ENCODE results near the gene TOR2A.

Gene TOR2A

DNA sequence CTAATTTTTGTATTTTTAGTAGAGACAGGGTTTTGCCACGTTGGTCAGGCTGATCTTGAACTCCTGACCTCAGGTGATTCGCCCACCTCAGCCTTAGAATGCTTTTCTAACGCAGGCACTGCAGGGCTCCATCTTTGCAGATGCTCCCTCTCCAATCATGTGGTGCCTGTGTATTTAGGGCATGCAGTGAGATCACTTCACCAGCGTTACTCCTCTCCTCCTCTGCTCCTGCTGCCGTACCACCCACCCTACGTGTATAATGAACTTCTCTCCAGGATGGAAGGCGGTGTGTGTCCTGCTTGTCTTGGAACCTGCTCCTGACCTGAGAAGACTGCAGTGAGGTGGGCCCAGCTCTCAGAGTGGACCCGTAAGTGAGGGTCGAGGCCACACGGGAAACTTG is 42.0 kb downstream of the TOR2A start:
- H3K27me3 ChIP-seq (ENCODE audit: control insufficient read depth, insufficient read depth, low read length), result no peaks in the 10 kb centered on the region
- H3K9ac ChIP-seq (ENCODE audit: low read depth, low read length), result no peak overlapping the region
- H3K4me3 ChIP-seq (ENCODE audit: low read depth, low read length), result no peak overlapping the region
- no peaks in the 10 kb centered on the region for H3K4me1 ChIP-seq (ENCODE audit: control insufficient read depth, insufficient read depth, low read length)
- no peak overlapping the region for H3K27ac ChIP-seq (ENCODE audit: low read depth, low read length)
- H3K9me3 ChIP-seq (ENCODE audit: control insufficient read depth, insufficient read depth, low read length), result 0 out of 2 replicates have a peak, but pooled peaks cover 4% of the 10 kb centered on the region
- H3K36me3 ChIP-seq (ENCODE audit: control insufficient read depth, insufficient read depth, low read length), result no peaks in the 10 kb centered on the region; the same call in 1 of the 2 replicates

DNA sequence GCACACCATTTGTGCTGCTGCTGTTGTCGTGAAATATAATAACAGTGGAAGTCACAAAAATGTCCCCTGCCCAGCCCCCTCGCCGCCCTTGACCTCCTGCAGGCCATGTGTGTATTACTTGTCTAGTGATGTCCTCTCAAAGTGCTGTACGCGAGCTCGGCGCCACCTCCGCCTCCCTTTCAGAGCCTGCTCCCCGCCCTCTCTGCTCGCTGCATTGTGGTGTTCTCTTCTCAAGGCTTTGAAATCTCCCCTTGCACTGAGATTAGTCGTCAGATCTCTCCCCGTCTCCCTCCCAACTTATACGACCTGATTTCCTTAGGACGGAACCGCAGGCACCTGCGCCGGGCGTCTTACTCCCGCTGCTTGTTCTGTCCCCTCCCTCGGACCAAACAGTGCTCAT is 43.0 kb downstream of the TOR2A start:
- 0 out of 2 replicates have a peak, but pooled peaks cover 4% of the 10 kb centered on the region for H3K9me3 ChIP-seq (ENCODE audit: control insufficient read depth, insufficient read depth, low read length)
- H3K4me3 ChIP-seq (ENCODE audit: low read depth, low read length), result no peak overlapping the region
- no peaks in the 10 kb centered on the region; the same call in 1 of the 2 replicates for H3K36me3 ChIP-seq (ENCODE audit: control insufficient read depth, insufficient read depth, low read length)
- no peak overlapping the region for H3K27ac ChIP-seq (ENCODE audit: low read depth, low read length)
- no peaks in the 10 kb centered on the region for H3K27me3 ChIP-seq (ENCODE audit: control insufficient read depth, insufficient read depth, low read length)
- H3K4me1 ChIP-seq (ENCODE audit: control insufficient read depth, insufficient read depth, low read length), result no peaks in the 10 kb centered on the region
- no peak overlapping the region for H3K9ac ChIP-seq (ENCODE audit: low read depth, low read length)

DNA sequence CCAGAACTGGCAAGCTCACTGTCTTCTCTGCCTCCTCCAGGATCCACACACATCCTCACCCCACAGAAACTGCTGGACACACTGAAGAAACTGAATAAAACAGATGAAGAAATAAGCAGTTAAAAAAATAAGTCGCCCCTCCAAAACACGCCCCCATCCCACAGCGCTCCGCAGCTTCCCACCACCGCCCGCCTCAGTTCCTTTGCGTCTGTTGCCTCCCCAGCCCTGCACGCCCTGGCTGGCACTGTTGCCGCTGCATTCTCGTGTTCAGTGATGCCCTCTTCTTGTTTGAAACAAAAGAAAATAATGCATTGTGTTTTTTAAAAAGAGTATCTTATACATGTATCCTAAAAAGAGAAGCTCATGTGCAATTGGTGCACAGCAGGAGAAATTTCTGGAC is 44.4 kb downstream of the TOR2A start:
- no peaks in the 10 kb centered on the region for H3K4me1 ChIP-seq (ENCODE audit: control insufficient read depth, insufficient read depth, low read length)
- H3K27me3 ChIP-seq (ENCODE audit: control insufficient read depth, insufficient read depth, low read length), result no peaks in the 10 kb centered on the region
- H3K9me3 ChIP-seq (ENCODE audit: control insufficient read depth, insufficient read depth, low read length), result 0 out of 2 replicates have a peak, but pooled peaks cover 4% of the 10 kb centered on the region
- no peak overlapping the region for H3K27ac ChIP-seq (ENCODE audit: low read depth, low read length)
- H3K9ac ChIP-seq (ENCODE audit: low read depth, low read length), result no peak overlapping the region
- H3K36me3 ChIP-seq (ENCODE audit: control insufficient read depth, insufficient read depth, low read length), result no peaks in the 10 kb centered on the region; the same call in 1 of the 2 replicates
- H3K4me3 ChIP-seq (ENCODE audit: low read depth, low read length), result no peak overlapping the region

DNA sequence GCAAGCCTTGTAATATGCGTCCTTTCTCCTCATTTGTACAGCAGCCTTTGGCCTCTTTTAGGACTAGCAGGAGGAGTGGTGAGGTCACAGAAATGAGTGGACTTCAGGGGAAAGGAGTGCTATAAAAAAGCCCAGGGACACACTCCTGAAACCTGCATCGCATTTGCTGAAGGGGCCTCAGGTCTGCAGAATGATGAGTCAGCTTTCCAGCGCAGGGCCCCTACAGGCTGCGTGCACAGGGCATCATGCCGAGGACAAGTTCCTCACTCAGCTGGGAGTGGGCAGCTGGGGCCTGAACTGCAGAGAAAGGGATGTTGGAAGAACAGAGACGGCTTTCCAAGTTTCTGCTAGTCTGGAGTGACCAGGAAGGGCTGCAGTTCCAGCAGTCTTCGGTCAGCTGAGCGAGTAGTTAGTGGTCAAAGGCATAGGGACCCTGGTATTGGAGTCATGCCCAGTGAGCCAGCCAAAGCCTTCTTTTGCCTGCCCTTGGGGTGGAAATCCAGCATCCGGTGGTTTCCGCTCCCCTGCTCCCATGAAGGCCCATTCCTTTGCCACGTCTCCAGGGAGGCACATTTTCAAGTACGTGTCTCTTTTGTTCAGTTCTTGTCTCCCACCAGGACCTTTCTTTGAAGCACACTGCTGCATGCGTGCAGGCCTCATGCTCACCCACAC is 45.6 kb downstream of the TOR2A start:
- H3K9ac ChIP-seq (ENCODE audit: low read depth, low read length), result no peak overlapping the region
- no peak overlapping the region for H3K4me3 ChIP-seq (ENCODE audit: low read depth, low read length)
- H3K36me3 ChIP-seq (ENCODE audit: control insufficient read depth, insufficient read depth, low read length), result no peaks in the 10 kb centered on the region; the same call in 1 of the 2 replicates
- H3K27ac ChIP-seq (ENCODE audit: low read depth, low read length), result no peak overlapping the region
- no peaks in the 10 kb centered on the region for H3K4me1 ChIP-seq (ENCODE audit: control insufficient read depth, insufficient read depth, low read length)
- no peaks in the 10 kb centered on the region for H3K27me3 ChIP-seq (ENCODE audit: control insufficient read depth, insufficient read depth, low read length)
- 0 out of 2 replicates have a peak, but pooled peaks cover 4% of the 10 kb centered on the region for H3K9me3 ChIP-seq (ENCODE audit: control insufficient read depth, insufficient read depth, low read length)

DNA sequence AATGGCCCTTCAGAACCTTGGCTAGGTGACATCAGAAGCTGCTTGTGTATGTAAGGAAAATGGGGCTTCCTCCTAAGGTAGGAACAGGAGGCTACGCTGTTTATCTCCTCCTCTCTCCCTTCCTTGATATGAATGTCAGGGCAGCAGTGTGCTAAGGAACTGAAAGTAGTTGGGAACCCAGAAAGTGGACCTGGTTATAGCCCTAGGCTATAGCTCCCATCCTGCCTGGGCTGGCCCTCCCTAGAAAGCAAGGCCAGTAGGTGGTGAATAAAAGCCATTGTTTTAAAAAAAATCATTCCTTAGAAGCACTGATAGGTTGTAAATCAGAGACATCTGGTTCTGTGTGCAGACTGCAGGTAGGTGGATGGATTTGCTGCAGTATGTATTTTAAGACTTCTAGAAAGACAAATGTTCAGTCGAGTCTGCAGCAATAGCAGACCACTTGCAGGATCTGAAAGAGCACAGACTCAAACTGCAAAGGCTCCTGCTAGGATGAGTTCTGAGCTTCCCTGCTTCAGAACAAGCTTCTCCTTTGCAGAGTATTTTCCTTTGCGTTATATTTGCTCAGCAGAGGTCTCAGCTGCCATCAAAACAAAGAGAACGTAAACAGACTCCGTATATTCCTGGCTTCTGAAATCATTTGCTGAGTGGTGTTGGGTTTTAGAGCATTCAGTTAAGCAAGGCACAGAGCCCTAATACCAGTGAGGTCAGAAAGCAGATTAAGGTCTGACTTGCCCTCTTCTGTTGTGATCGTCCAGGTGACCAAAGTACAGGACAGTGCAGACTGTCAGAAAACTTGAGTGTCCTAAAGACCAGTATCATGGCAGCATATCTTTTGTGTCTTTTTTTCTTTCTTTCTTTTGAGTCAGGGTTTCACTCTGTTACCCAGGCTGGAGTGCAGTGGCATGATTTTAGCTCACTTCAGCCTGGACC is 48.4 kb downstream of the TOR2A start:
- Histone ChIP-seq H3K9ac (ENCODE audit: low read depth, low read length) (no peak overlapping the region), H3K4me3 (ENCODE audit: low read depth, low read length) (no peak overlapping the region), H3K4me1 (ENCODE audit: control insufficient read depth, insufficient read depth, low read length) (no peaks in the 10 kb centered on the region), H3K27me3 (ENCODE audit: control insufficient read depth, insufficient read depth, low read length) (no peaks in the 10 kb centered on the region), H3K9me3 (ENCODE audit: control insufficient read depth, insufficient read depth, low read length) (0 out of 2 replicates have a peak, but pooled peaks cover 4% of the 10 kb centered on the region), H3K27ac (ENCODE audit: low read depth, low read length) (no peak overlapping the region), H3K36me3 (ENCODE audit: control insufficient read depth, insufficient read depth, low read length) (peaks cover 26% of the 10 kb centered on the region)

DNA sequence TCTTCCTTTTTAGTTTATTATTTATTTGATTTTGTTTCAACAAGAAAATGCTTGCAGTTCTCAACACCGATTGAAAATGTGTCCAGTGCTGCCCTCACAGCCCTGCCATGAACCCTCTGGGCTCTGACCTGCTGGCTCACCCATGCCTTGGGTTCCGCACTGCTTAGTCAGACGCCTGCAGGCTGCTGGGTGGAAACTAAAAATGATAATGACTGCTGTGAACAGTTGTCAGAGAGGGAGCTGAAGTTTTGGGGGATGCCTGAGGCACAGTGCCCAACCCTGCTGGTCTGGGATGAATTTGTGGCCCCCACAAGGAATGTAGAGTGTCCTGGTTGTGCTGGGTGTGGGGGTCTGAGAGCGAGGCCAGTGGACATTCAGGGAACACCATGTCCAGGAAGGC is 50.5 kb downstream of the TOR2A start:
- H3K27me3 ChIP-seq (ENCODE audit: control insufficient read depth, insufficient read depth, low read length), result no peaks in the 10 kb centered on the region
- H3K4me1 ChIP-seq (ENCODE audit: control insufficient read depth, insufficient read depth, low read length), result no peaks in the 10 kb centered on the region
- H3K9me3 ChIP-seq (ENCODE audit: control insufficient read depth, insufficient read depth, low read length), result no peaks in the 10 kb centered on the region
- H3K9ac ChIP-seq (ENCODE audit: low read depth, low read length), result no peak overlapping the region
- H3K27ac ChIP-seq (ENCODE audit: low read depth, low read length), result no peak overlapping the region
- H3K36me3 ChIP-seq (ENCODE audit: control insufficient read depth, insufficient read depth, low read length), result peaks cover 45% of the 10 kb centered on the region
- no peak overlapping the region for H3K4me3 ChIP-seq (ENCODE audit: low read depth, low read length)

DNA sequence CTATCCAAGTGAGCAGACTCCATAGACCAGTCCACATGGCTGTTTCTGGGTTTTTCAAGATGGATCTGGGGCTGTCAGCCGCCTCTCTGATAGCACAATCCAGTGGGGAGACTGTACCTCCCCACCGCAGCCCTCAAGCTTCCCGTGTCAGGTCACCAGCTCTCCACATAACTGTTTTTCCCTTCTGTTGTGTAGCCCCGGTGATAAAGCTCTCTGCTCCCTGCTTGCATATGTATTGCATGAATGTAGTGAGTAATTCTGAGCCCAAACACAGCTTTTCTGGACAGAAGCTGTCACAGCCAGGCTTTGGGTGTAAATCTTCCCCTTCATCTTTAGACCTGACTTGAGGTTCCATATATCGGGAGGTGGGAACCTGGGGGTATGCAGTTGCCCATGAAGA is 51.4 kb downstream of the TOR2A start:
- no peak overlapping the region for H3K9ac ChIP-seq (ENCODE audit: low read depth, low read length)
- no peaks in the 10 kb centered on the region for H3K9me3 ChIP-seq (ENCODE audit: control insufficient read depth, insufficient read depth, low read length)
- no peak overlapping the region for H3K27ac ChIP-seq (ENCODE audit: low read depth, low read length)
- peaks cover 50% of the 10 kb centered on the region for H3K36me3 ChIP-seq (ENCODE audit: control insufficient read depth, insufficient read depth, low read length)
- no peaks in the 10 kb centered on the region for H3K27me3 ChIP-seq (ENCODE audit: control insufficient read depth, insufficient read depth, low read length)
- no peaks in the 10 kb centered on the region for H3K4me1 ChIP-seq (ENCODE audit: control insufficient read depth, insufficient read depth, low read length)
- H3K4me3 ChIP-seq (ENCODE audit: low read depth, low read length), result no peak overlapping the region

DNA sequence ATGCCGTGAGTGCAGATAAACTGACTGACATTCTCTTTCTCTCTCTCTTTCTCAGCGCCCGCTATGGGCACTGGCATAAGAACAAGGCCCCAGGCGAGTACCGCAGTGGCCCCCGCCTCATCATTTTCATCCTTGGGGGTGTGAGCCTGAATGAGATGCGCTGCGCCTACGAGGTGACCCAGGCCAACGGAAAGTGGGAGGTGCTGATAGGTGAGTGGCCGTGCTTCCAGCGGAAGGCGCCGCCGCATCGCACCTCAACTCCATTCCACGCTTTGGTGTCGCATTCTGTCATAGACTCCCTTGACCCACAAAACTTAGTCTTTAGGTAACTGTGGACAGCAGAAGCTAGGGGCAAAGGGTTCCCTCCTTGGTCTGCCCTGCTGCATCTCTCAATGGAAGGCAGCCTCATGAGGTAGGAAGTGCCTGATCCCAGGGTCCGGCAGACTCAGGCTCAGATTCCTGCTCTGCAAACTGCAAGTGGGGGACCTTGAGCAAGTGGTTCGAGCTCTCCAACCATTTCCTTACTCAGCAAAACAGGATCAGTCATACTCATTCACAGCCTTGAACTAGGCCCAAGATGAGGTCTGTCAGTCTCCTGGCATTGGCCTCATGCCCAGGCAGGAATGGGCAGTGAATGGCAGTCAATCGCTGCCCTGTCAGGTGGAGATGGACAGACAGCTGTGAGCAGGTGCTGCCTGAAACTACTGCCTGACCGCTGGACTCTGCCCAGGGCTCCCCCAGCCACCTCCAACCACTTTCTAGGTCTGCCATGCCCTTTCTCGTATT is 52.5 kb downstream of the TOR2A start:
- H3K27me3 ChIP-seq (ENCODE audit: control insufficient read depth, insufficient read depth, low read length), result no peaks in the 10 kb centered on the region
- no peak overlapping the region for H3K27ac ChIP-seq (ENCODE audit: low read depth, low read length)
- peaks cover 56% of the 10 kb centered on the region for H3K36me3 ChIP-seq (ENCODE audit: control insufficient read depth, insufficient read depth, low read length)

More for the DNA sequence above, 52.5 kb downstream of the TOR2A start:
- Histone ChIP-seq H3K4me1 (ENCODE audit: control insufficient read depth, insufficient read depth, low read length) (no peaks in the 10 kb centered on the region), H3K4me3 (ENCODE audit: low read depth, low read length) (no peak overlapping the region), H3K9me3 (ENCODE audit: control insufficient read depth, insufficient read depth, low read length) (no peaks in the 10 kb centered on the region), H3K9ac (ENCODE audit: low read depth, low read length) (no peak overlapping the region)

Data from HUES48 (cell line).